Liver (tissue), 3 donors: Measurements from ENCODE around the gene DHPS.

Experiments
- CTCF ChIP-seq: fragments of 150-350 bp; IDR thresholded peaks from 2 replicates; pipeline ENCODE4 v1.5.1; 2017; ENCODE audit warnings: improper control_type of control experiment, low read depth, low read length; ENCODE audit not compliant: missing input control
- JUND ChIP-seq, 2 donors: IDR thresholded peaks; 2 replicates each; pipeline ENCODE4 v1.6.1; 2016; ENCODE audit warnings: antibody characterized with exemption in 2 of 2
- RAD21 ChIP-seq, 2 donors: IDR thresholded peaks; 2 replicates each; pipeline ENCODE4 v1.6.1; 2016; ENCODE audit warnings: antibody characterized with exemption in 2 of 2, mild to moderate bottlenecking in 2 of 2
- SP1 ChIP-seq: IDR thresholded peaks from 2 replicates; pipeline ENCODE4 v1.6.1; 2018; ENCODE audit warnings: antibody characterized with exemption, mild to moderate bottlenecking
- TAF1 ChIP-seq: conservative IDR thresholded peaks from 2 replicates; pipeline ENCODE4 v1.6.1; 2016; ENCODE audit warnings: antibody characterized with exemption, mild to moderate bottlenecking
- YY1 ChIP-seq: IDR thresholded peaks from 2 replicates; pipeline ENCODE4 v1.6.1; 2016; ENCODE audit warnings: antibody characterized with exemption, mild to moderate bottlenecking
- TF ChIP-seq, protein P1 (sequence below): IDR thresholded peaks from 2 replicates; pipeline ENCODE4 v1.6.1; 2016; ENCODE audit warnings: antibody characterized with exemption, mild to moderate bottlenecking
- TF ChIP-seq, protein P2 (sequence below): IDR thresholded peaks from 2 replicates; pipeline ENCODE4 v1.6.1; 2016; ENCODE audit warnings: antibody characterized with exemption
- TF ChIP-seq, protein P3 (sequence below): IDR thresholded peaks from 2 replicates; pipeline ENCODE4 v1.6.1; 2016; ENCODE audit warnings: antibody characterized with exemption
- donor health status: healthy.
- donor health status: healthy.

DNA sequence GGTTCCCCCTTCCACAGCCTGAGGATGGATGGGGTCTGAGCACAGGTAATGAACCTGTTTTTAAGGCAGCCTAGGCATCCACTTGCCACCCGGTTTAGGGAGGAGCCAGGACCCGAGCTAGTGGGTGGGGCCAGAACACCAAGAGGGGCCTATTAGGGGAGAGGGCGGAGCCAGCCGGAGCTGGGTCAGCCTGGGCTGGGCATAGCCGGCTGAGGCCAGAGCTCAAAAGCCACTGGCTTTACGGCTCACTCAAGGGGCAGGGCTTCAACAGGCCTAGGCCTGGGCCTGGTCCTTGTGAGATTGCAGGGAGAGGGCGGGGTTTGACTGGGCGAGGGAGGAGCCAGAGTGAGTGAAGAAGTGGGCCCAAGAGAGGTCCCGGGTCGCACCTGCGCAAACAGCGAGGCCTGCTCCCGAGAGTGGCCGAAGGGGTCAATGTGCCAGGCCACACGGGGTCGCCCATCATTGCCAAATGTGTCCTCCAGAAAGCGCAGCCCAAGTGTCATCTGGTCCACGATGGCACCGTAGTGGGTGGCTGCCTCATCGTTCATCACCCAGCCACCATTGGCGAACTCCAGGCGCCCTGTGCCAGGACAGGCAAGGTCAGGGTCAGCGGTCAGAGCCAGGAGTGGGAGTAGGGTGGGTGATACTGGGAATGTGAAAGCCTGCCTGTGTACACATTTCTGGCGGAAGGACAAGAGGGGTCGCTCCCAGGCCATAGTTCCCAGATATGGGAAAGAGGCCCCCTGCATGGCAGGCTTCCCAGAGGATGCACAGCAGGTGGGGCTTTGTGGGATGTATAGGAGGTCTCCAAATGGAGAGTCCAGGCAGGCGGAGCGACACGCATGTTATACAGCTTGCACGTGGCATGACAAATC lies 17.0 kb downstream of the DHPS start:
- no peak for TF ChIP-seq YY1
- TF ChIP-seq CTCF = no peak
- TF ChIP-seq, protein P1, sequence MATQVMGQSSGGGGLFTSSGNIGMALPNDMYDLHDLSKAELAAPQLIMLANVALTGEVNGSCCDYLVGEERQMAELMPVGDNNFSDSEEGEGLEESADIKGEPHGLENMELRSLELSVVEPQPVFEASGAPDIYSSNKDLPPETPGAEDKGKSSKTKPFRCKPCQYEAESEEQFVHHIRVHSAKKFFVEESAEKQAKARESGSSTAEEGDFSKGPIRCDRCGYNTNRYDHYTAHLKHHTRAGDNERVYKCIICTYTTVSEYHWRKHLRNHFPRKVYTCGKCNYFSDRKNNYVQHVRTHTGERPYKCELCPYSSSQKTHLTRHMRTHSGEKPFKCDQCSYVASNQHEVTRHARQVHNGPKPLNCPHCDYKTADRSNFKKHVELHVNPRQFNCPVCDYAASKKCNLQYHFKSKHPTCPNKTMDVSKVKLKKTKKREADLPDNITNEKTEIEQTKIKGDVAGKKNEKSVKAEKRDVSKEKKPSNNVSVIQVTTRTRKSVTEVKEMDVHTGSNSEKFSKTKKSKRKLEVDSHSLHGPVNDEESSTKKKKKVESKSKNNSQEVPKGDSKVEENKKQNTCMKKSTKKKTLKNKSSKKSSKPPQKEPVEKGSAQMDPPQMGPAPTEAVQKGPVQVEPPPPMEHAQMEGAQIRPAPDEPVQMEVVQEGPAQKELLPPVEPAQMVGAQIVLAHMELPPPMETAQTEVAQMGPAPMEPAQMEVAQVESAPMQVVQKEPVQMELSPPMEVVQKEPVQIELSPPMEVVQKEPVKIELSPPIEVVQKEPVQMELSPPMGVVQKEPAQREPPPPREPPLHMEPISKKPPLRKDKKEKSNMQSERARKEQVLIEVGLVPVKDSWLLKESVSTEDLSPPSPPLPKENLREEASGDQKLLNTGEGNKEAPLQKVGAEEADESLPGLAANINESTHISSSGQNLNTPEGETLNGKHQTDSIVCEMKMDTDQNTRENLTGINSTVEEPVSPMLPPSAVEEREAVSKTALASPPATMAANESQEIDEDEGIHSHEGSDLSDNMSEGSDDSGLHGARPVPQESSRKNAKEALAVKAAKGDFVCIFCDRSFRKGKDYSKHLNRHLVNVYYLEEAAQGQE = no peak
- TF ChIP-seq JUND (IDR thresholded peaks at IDR 0.05) = no peak
- TF ChIP-seq, protein P2, sequence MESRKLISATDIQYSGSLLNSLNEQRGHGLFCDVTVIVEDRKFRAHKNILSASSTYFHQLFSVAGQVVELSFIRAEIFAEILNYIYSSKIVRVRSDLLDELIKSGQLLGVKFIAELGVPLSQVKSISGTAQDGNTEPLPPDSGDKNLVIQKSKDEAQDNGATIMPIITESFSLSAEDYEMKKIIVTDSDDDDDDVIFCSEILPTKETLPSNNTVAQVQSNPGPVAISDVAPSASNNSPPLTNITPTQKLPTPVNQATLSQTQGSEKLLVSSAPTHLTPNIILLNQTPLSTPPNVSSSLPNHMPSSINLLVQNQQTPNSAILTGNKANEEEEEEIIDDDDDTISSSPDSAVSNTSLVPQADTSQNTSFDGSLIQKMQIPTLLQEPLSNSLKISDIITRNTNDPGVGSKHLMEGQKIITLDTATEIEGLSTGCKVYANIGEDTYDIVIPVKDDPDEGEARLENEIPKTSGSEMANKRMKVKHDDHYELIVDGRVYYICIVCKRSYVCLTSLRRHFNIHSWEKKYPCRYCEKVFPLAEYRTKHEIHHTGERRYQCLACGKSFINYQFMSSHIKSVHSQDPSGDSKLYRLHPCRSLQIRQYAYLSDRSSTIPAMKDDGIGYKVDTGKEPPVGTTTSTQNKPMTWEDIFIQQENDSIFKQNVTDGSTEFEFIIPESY = no peak
- no peak for TF ChIP-seq TAF1
- TF ChIP-seq, protein P3, sequence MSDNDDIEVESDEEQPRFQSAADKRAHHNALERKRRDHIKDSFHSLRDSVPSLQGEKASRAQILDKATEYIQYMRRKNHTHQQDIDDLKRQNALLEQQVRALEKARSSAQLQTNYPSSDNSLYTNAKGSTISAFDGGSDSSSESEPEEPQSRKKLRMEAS = no peak
- no peak for TF ChIP-seq SP1
- TF ChIP-seq RAD21 (IDR thresholded peaks at IDR 0.05) = no peak
